H9 (cell line): ENCODE data around the gene PTPRR. TPM values are rescaled to one million over a fixed set of nuclear protein-coding genes. Genes with fewer than 3 reads are reported as not detected.

ENCODE experiments used
- DNase-seq: peaks from one replicate; pipeline ENCODE4 v3.0.0-alpha.2; 2017
- H2AFZ ChIP-seq: one replicate; pipeline ENCODE4 v1.6.1; 2013; ENCODE audit warnings: mild to moderate bottlenecking, low read length, control low read depth, moderate library complexity
- H2AK5ac ChIP-seq: 2 replicates; pipeline ENCODE4 v1.6.1; 2013; ENCODE audit warnings: low read length, control low read depth, mixed read lengths; ENCODE audit not compliant: insufficient read length
- H2BK120ac ChIP-seq: one replicate; pipeline ENCODE4 v1.6.1; 2013; ENCODE audit warnings: low read depth, mild to moderate bottlenecking, low read length, control low read depth, inconsistent platforms; ENCODE audit not compliant: poor library complexity, severe bottlenecking
- H2BK12ac ChIP-seq: 2 replicates; pipeline ENCODE4 v1.6.1; 2013; ENCODE audit warnings: low read length, control low read depth, mixed read lengths, low read depth; ENCODE audit not compliant: insufficient read length
- H2BK15ac ChIP-seq: 2 replicates; pipeline ENCODE4 v1.6.1; 2013; ENCODE audit warnings: low read depth, low read length, control low read depth
- H2BK20ac ChIP-seq: one replicate; pipeline ENCODE4 v1.6.1; 2013; ENCODE audit warnings: low read depth, mild to moderate bottlenecking, low read length, control low read depth, inconsistent platforms; ENCODE audit not compliant: poor library complexity, severe bottlenecking
- H2BK5ac ChIP-seq: 2 replicates; pipeline ENCODE4 v1.6.1; 2013; ENCODE audit warnings: low read length, control low read depth, mixed read lengths; ENCODE audit not compliant: insufficient read length
- H3K14ac ChIP-seq: 2 replicates; pipeline ENCODE4 v1.6.1; 2013; ENCODE audit warnings: low read length, control low read depth; ENCODE audit not compliant: insufficient read depth
- H3K18ac ChIP-seq: 2 replicates; pipeline ENCODE4 v1.6.1; 2013; ENCODE audit warnings: low read depth, mild to moderate bottlenecking, mixed read lengths, low read length, control low read depth; ENCODE audit not compliant: insufficient read length
- H3K23ac ChIP-seq: 2 replicates; pipeline ENCODE4 v1.6.1; 2013; ENCODE audit warnings: low read length, control low read depth, mixed read lengths, low read depth; ENCODE audit not compliant: insufficient read length
- H3K23me2 ChIP-seq: 2 replicates; pipeline ENCODE4 v1.6.1; 2013; ENCODE audit warnings: low read depth, mild to moderate bottlenecking, mixed read lengths, low read length, control low read depth; ENCODE audit not compliant: insufficient read length, poor library complexity, severe bottlenecking
- H3K27ac ChIP-seq: 2 replicates; pipeline ENCODE4 v1.5.1; 2013; ENCODE audit warnings: low read length, control low read depth, mixed read lengths, low read depth; ENCODE audit not compliant: insufficient read length
- H3K27me3 ChIP-seq: 2 replicates; pipeline ENCODE4 v1.6.1; 2013; ENCODE audit warnings: low read length, control low read depth, inconsistent platforms; ENCODE audit not compliant: insufficient read depth
- H3K4ac ChIP-seq: 2 replicates; pipeline ENCODE4 v1.6.1; 2013; ENCODE audit warnings: low read depth, mild to moderate bottlenecking, control low read depth, inconsistent platforms, low read length, moderate library complexity
- H3K4me1 ChIP-seq: 2 replicates; pipeline ENCODE4 v1.6.1; 2013; ENCODE audit warnings: low read length, control low read depth, inconsistent platforms; ENCODE audit not compliant: insufficient read depth
- H3K4me2 ChIP-seq: 2 replicates; pipeline ENCODE4 v1.6.1; 2013; ENCODE audit warnings: low read length, control low read depth, mixed read lengths; ENCODE audit not compliant: insufficient read length, insufficient read depth
- H3K56ac ChIP-seq: 2 replicates; pipeline ENCODE4 v1.6.1; 2013; ENCODE audit warnings: low read depth, mild to moderate bottlenecking, mixed read lengths, low read length, control low read depth; ENCODE audit not compliant: insufficient read length
- H3K79me1 ChIP-seq: 2 replicates; pipeline ENCODE4 v1.6.1; 2013; ENCODE audit warnings: low read depth, mild to moderate bottlenecking, moderate library complexity, low read length, control low read depth, inconsistent platforms; ENCODE audit not compliant: insufficient read depth, poor library complexity, severe bottlenecking
- H3K79me2 ChIP-seq: 2 replicates; pipeline ENCODE4 v1.6.1; 2013; ENCODE audit warnings: low read length, control low read depth, inconsistent platforms; ENCODE audit not compliant: insufficient read depth
- H3K9ac ChIP-seq: 2 replicates; pipeline ENCODE4 v1.6.1; 2013; ENCODE audit warnings: low read length, control low read depth, mixed read lengths; ENCODE audit not compliant: insufficient read length; ENCODE audit errors: extremely low read depth
- H3K9me3 ChIP-seq: one replicate; pipeline ENCODE4 v1.6.1; 2013; ENCODE audit warnings: low read depth, low read length, inconsistent platforms; ENCODE audit not compliant: control insufficient read depth
- H3T11ph ChIP-seq: one replicate; pipeline ENCODE4 v1.6.1; 2013; ENCODE audit warnings: mild to moderate bottlenecking, low read length, control low read depth, inconsistent platforms
- H4K20me1 ChIP-seq: one replicate; pipeline ENCODE4 v1.6.1; 2013; ENCODE audit not compliant: control insufficient read depth, insufficient read length, insufficient read depth
- H4K5ac ChIP-seq: 2 replicates; pipeline ENCODE4 v1.6.1; 2013; ENCODE audit warnings: low read depth, mild to moderate bottlenecking, mixed read lengths, low read length, control low read depth; ENCODE audit not compliant: insufficient read length
- H4K8ac ChIP-seq: replicated peaks from 2 replicates; pipeline ENCODE4 v1.6.1; 2013; ENCODE audit warnings: low read length, control low read depth, mixed read lengths, low read depth; ENCODE audit not compliant: insufficient read length
- H4K91ac ChIP-seq: 2 replicates; pipeline ENCODE4 v1.6.1; 2013; ENCODE audit warnings: low read depth, mild to moderate bottlenecking, moderate library complexity, mixed read lengths, low read length, control low read depth; ENCODE audit not compliant: insufficient read length
- H3K27ac Mint-ChIP-seq, 3 experiments: 2 replicates in 2 of 3; 3 replicates in 1 of 3; pipeline ENCODE4 v1.8.0; 2020 to 2021; ENCODE audit warnings: mixed read lengths in 3 of 3, mild to moderate bottlenecking in 1 of 3, moderate library complexity in 1 of 3
- H3K27me3 Mint-ChIP-seq: 2 replicates; pipeline ENCODE4 v1.8.0; 2021; ENCODE audit warnings: low read depth, mild to moderate bottlenecking, moderate library complexity, mixed read lengths
- H3K36me3 Mint-ChIP-seq, 3 experiments: 2 replicates in 2 of 3; 3 replicates in 1 of 3; pipeline ENCODE4 v1.8.0; 2020 to 2021; ENCODE audit warnings: low read depth in 3 of 3, mixed read lengths in 3 of 3; ENCODE audit not compliant: insufficient read depth in 1 of 3
- H3K4me1 Mint-ChIP-seq, 2 experiments: 2 replicates each; pipeline ENCODE4 v1.8.0; 2020; ENCODE audit warnings: mixed read lengths in 2 of 2
- H3K4me3 Mint-ChIP-seq, 2 experiments: 2 replicates in 1 of 2; 3 replicates in 1 of 2; pipeline ENCODE4 v1.8.0; 2020 to 2021; ENCODE audit warnings: mild to moderate bottlenecking in 2 of 2, mixed read lengths in 2 of 2, moderate library complexity in 1 of 2
- H3K9me3 Mint-ChIP-seq, 2 experiments: 2 replicates in 1 of 2; 3 replicates in 1 of 2; pipeline ENCODE4 v1.8.0; 2020; ENCODE audit warnings: mild to moderate bottlenecking in 2 of 2, mixed read lengths in 2 of 2, moderate library complexity in 1 of 2
- CTCF ChIP-seq: fragments of 200-600 bp; sonication (generic); conservative IDR thresholded peaks from 3 replicates; pipeline ENCODE4 v1.8.0; 2021; ENCODE audit warnings: antibody characterized with exemption, mild to moderate bottlenecking
- WGBS: extraction: QIAGEN DNeasy Blood & Tissue Kit; methylation state at CpG from one replicate; pipeline ENCODE4 v1.1.7; 2013; ENCODE audit warnings: missing lambda C conversion rate, low lambda C conversion rate, mixed read lengths; ENCODE audit not compliant: insufficient read length; ENCODE audit errors: extremely low coverage; 5-methylcytosine and 5-hydroxymethylcytosine counted together
- total RNA-seq: library from RNA; stranded (reverse); gene quantifications from 2 replicates; pipeline ENCODE4 v1.2.1, GENCODE V29; 2021

Gene PTPRR
- total RNA-seq, 1 experiment from 2014 or later: 0.22 TPM

GRCh38 chr12:70749931-70750330 is 170.6 kb downstream of the PTPRR start:
- Histone ChIP-seq H3K27ac (no peak overlapping the region), H4K5ac (no peak overlapping the region), H4K91ac (no peak overlapping the region), H3K18ac (no peak overlapping the region), H4K20me1 (no peaks in the 10 kb centered on the region), H3K23me2 (no peaks in the 10 kb centered on the region), H3K4me2 (no peak overlapping the region), H3K9ac (no peak overlapping the region), H2AFZ (no peak overlapping the region), H3K79me2 (no peaks in the 10 kb centered on the region), H2BK20ac (no peak overlapping the region), H3K27me3 (no peaks in the 10 kb centered on the region), H3K56ac (no peak overlapping the region), H3T11ph (no peak overlapping the region), H2BK120ac (no peak overlapping the region), H3K14ac (no peak overlapping the region), H2BK5ac (no peak overlapping the region), H3K23ac (no peak overlapping the region), H2BK15ac (no peak overlapping the region), H3K9me3 (no peaks in the 10 kb centered on the region), H2AK5ac (no peak overlapping the region), H4K8ac (no peak overlapping the region), H2BK12ac (no peak overlapping the region), H3K4ac (no peak overlapping the region), H3K79me1 (no peaks in the 10 kb centered on the region), H3K4me1 (no peaks in the 10 kb centered on the region)
- Mint-ChIP-seq H3K4me3 (no peak overlapping the region), H3K27me3 (no peaks in the 10 kb centered on the region), H3K4me1 (peaks cover 10 to 17% of the 10 kb centered on the region in 2 experiments), H3K27ac (no peak overlapping the region), H3K9me3 (no peaks in the 10 kb centered on the region), H3K36me3 (no peaks in the 10 kb centered on the region)
- no peak for DNase-seq
- no CpG with 5 or more reads among the region's 2 CpGs for WGBS
- no peak for TF ChIP-seq CTCF
